ENCODE measurements around the gene SLAIN2.
A peak's percentile ranks its signal among the peaks of the same experiment; 100 is the strongest.

Gene SLAIN2

DNA sequence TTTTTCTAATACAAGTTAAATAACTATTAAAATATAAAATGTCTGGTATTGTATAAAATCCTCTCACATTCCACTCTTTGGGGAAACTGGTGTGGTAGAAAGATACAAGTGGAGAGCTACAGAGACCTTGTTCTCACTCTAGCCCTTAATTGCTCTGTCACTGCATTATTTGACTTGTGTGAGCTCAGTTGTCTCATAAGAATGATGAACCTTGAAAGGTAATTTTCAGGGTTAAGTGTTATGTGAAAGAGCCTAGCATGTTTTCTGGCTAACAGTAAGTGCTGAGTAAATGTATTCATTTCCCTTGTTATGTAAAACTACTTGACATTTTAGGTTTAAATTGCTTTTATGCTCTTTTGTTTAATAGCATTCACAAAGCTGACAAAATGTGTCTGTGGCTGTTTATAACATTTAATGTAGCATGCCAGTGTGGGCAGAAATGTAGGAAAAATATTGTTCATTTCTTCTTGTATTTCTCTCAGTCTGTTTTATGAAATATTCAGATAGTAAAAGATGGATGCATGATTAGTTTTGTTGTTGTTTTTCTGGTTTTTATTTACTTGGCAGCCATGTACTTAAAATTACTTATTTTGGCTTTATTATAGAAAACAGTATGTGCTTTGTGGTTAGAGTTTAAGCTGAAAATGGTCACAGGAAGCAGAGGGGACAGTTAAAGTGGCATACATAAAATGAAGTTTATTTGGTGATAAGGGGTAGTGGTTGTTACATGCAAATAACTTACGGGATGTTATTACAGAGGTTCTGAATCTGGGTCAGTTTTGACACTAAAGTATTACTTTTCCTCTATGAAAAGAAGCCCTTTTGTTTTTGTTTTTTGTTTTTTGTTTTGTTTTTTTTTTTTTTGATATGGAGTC is 29.2 kb downstream of the SLAIN2 start:
- Histone ChIP-seq H3K27me3 (ENCODE audit: control insufficient read depth in 1 of 2, insufficient read depth in 1 of 2, low read length in 2 of 2) (no peaks in the 10 kb centered on the region), H2BK15ac (ENCODE audit: low read depth, poor library complexity, severe bottlenecking) (no peak overlapping the region), H2BK5ac (ENCODE audit: low read depth, low read length, poor library complexity, severe bottlenecking) (no peak overlapping the region), H3K23ac (ENCODE audit: low read length in 2 of 2) (no peak overlapping the region), H4K91ac (ENCODE audit: low read length) (no peak overlapping the region), H3K9me3 (ENCODE audit: control insufficient read depth, low read length) (no peaks in the 10 kb centered on the region), H3K18ac (ENCODE audit: low read depth in 1 of 2, low read length in 2 of 2) (no peak overlapping the region), H2BK12ac (ENCODE audit: low read length in 2 of 2) (no peak overlapping the region), H4K8ac (ENCODE audit: low read length) (no peak overlapping the region), H2AFZ (ENCODE audit: low read depth, low read length) (no peak overlapping the region), H3K4me3 (ENCODE audit: insufficient read depth in 1 of 2, low read depth in 1 of 2, low read length in 2 of 2) (no peak overlapping the region), H3K14ac (ENCODE audit: low read length in 2 of 2) (no peak overlapping the region), H2AK5ac (ENCODE audit: low read length, severe bottlenecking) (no peak overlapping the region), H3K4me1 (ENCODE audit: control insufficient read depth, insufficient read depth, low read depth, low read length) (no peaks in the 10 kb centered on the region), H3K9ac (ENCODE audit: low read length) (no peak overlapping the region), H3K79me1 (replicated peaks; ENCODE audit: low read length, poor library complexity, severe bottlenecking) (peaks cover 11% of the 10 kb centered on the region), H3K27ac (ENCODE audit: low read length, poor library complexity, severe bottlenecking) (no peak overlapping the region), H3K4me2 (ENCODE audit: low read length, poor library complexity, severe bottlenecking) (no peak overlapping the region), H2BK120ac (ENCODE audit: low read depth, low read length) (no peak overlapping the region), H3K36me3 (ENCODE audit: control insufficient read depth in 1 of 2, insufficient read depth in 2 of 2, low read depth in 1 of 2, low read length in 2 of 2) (peaks cover 2 to 3% of the 10 kb centered on the region in 2 experiments), H3K4ac (ENCODE audit: low read depth in 1 of 2, low read length in 2 of 2) (no peak overlapping the region)
- DNase-seq: no peak
- WGBS: 100% methylated on average over 1 of the region's 1 CpG

DNA sequence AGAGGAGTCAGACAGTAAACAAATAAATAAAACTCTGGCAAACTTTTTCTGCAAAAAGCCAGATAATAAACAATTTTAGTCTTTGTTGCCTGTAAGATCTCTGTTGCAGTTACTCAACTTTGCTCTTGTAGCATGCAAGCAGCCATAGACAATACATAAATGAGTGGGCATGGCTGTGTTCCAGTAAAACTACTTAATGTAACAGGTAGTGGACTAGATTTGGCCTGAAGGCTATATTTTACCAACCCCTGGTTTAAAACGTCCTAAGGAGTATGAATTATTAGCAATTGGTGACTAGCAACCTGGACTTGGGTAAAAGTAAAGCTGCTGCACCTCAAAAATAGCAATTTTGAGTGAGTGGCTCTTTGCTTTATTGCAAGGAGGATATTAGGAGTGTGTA is 30.9 kb downstream of the SLAIN2 start:
- no peak overlapping the region for H3K27ac ChIP-seq (ENCODE audit: low read length, poor library complexity, severe bottlenecking)
- peaks cover 11% of the 10 kb centered on the region for H3K79me1 ChIP-seq (replicated peaks; ENCODE audit: low read length, poor library complexity, severe bottlenecking)
- no peak overlapping the region for H2BK15ac ChIP-seq (ENCODE audit: low read depth, poor library complexity, severe bottlenecking)
- H3K23ac ChIP-seq (ENCODE audit: low read length in 2 of 2): no peak overlapping the region
- no peak overlapping the region for H4K91ac ChIP-seq (ENCODE audit: low read length)
- H3K9ac ChIP-seq (ENCODE audit: low read length): no peak overlapping the region
- H3K14ac ChIP-seq (ENCODE audit: low read length in 2 of 2): no peak overlapping the region
- no peak overlapping the region for H3K4me2 ChIP-seq (ENCODE audit: low read length, poor library complexity, severe bottlenecking)
- no peak overlapping the region for H2AK5ac ChIP-seq (ENCODE audit: low read length, severe bottlenecking)
- H3K4me1 ChIP-seq (ENCODE audit: control insufficient read depth, insufficient read depth, low read depth, low read length): peaks cover 2% of the 10 kb centered on the region
- H4K8ac ChIP-seq (ENCODE audit: low read length): no peak overlapping the region
- no peak overlapping the region for H3K18ac ChIP-seq (ENCODE audit: low read depth in 1 of 2, low read length in 2 of 2)
- WGBS: 89% methylated on average over 1 of the region's 1 CpG
- no peaks in the 10 kb centered on the region for H3K9me3 ChIP-seq (ENCODE audit: control insufficient read depth, low read length)
- no peak for DNase-seq
- H3K4me3 ChIP-seq (ENCODE audit: insufficient read depth in 1 of 2, low read depth in 1 of 2, low read length in 2 of 2): no peak overlapping the region
- no peak overlapping the region for H2BK12ac ChIP-seq (ENCODE audit: low read length in 2 of 2)
- peaks cover 2 to 3% of the 10 kb centered on the region in 2 experiments for H3K36me3 ChIP-seq (ENCODE audit: control insufficient read depth in 1 of 2, insufficient read depth in 2 of 2, low read depth in 1 of 2, low read length in 2 of 2)
- H3K4ac ChIP-seq (ENCODE audit: low read depth in 1 of 2, low read length in 2 of 2): no peak overlapping the region
- no peak overlapping the region for H2BK120ac ChIP-seq (ENCODE audit: low read depth, low read length)
- no peak overlapping the region for H2AFZ ChIP-seq (ENCODE audit: low read depth, low read length)
- no peaks in the 10 kb centered on the region for H3K27me3 ChIP-seq (ENCODE audit: control insufficient read depth in 1 of 2, insufficient read depth in 1 of 2, low read length in 2 of 2)
- no peak overlapping the region for H2BK5ac ChIP-seq (ENCODE audit: low read depth, low read length, poor library complexity, severe bottlenecking)

DNA sequence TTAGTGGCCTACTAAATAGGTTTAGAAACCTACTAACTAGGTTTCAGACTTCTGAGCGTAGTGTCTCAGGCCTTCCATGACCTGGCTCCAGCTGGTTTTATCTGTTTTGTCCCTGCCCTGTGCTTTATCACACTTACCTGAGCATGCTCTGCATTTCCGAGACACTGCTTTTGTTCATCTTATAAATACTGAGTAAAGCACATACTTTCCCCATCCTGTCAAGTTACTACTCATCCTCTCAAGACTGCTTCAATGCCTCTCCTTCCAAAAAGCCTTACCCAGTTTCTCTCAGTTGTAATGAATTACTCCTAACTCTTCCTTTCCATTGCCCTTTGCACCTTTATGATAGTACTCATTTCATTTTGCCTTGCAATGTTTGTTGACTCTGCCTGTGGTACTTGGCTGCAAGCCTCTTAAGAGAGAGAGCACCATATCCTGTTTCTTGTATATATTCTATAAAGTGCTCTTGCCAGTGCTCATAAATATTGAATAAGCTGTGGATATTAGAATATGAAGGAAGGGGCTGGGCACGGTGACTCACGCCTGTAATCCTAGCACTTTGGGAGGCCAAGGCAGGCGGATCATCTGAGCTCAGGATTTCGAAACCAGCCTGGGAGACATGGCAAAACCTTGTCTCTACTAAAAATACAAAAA is 34.4 kb downstream of the SLAIN2 start:
- H3K27me3 ChIP-seq (ENCODE audit: control insufficient read depth in 1 of 2, insufficient read depth in 1 of 2, low read length in 2 of 2): no peaks in the 10 kb centered on the region
- H3K4me1 ChIP-seq (ENCODE audit: control insufficient read depth, insufficient read depth, low read depth, low read length): peaks cover 2% of the 10 kb centered on the region
- H2BK5ac ChIP-seq (ENCODE audit: low read depth, low read length, poor library complexity, severe bottlenecking): no peak overlapping the region
- H2BK15ac ChIP-seq (ENCODE audit: low read depth, poor library complexity, severe bottlenecking): no peak overlapping the region
- H3K36me3 ChIP-seq (ENCODE audit: control insufficient read depth in 1 of 2, insufficient read depth in 2 of 2, low read depth in 1 of 2, low read length in 2 of 2): peaks cover 2 to 30% of the 10 kb centered on the region in 2 experiments
- H4K91ac ChIP-seq (ENCODE audit: low read length): no peak overlapping the region
- H2BK120ac ChIP-seq (ENCODE audit: low read depth, low read length): no peak overlapping the region
- peak; percentile 89 for DNase-seq
- H3K9me3 ChIP-seq (ENCODE audit: control insufficient read depth, low read length): no peaks in the 10 kb centered on the region
- H2AK5ac ChIP-seq (ENCODE audit: low read length, severe bottlenecking): no peak overlapping the region
- no peak overlapping the region for H3K14ac ChIP-seq (ENCODE audit: low read length in 2 of 2)
- no peak overlapping the region for H2BK12ac ChIP-seq (ENCODE audit: low read length in 2 of 2)
- 28% methylated on average over 6 of the region's 6 CpGs for WGBS
- no peak overlapping the region for H3K23ac ChIP-seq (ENCODE audit: low read length in 2 of 2)
- H3K4ac ChIP-seq (ENCODE audit: low read depth in 1 of 2, low read length in 2 of 2): no peak overlapping the region
- no peak overlapping the region for H3K4me3 ChIP-seq (ENCODE audit: insufficient read depth in 1 of 2, low read depth in 1 of 2, low read length in 2 of 2)
- H2AFZ ChIP-seq (ENCODE audit: low read depth, low read length): no peak overlapping the region
- H4K8ac ChIP-seq (ENCODE audit: low read length): no peak overlapping the region
- H3K4me2 ChIP-seq (ENCODE audit: low read length, poor library complexity, severe bottlenecking): no peak overlapping the region
- peak overlapping the region; percentile 69 for H3K27ac ChIP-seq (ENCODE audit: low read length, poor library complexity, severe bottlenecking)
- peaks cover 10% of the 10 kb centered on the region for H3K79me1 ChIP-seq (replicated peaks; ENCODE audit: low read length, poor library complexity, severe bottlenecking)
- H3K18ac ChIP-seq (ENCODE audit: low read depth in 1 of 2, low read length in 2 of 2): peak overlapping the region in 1 of 2 experiments; percentile 40
- no peak overlapping the region for H3K9ac ChIP-seq (ENCODE audit: low read length)

DNA sequence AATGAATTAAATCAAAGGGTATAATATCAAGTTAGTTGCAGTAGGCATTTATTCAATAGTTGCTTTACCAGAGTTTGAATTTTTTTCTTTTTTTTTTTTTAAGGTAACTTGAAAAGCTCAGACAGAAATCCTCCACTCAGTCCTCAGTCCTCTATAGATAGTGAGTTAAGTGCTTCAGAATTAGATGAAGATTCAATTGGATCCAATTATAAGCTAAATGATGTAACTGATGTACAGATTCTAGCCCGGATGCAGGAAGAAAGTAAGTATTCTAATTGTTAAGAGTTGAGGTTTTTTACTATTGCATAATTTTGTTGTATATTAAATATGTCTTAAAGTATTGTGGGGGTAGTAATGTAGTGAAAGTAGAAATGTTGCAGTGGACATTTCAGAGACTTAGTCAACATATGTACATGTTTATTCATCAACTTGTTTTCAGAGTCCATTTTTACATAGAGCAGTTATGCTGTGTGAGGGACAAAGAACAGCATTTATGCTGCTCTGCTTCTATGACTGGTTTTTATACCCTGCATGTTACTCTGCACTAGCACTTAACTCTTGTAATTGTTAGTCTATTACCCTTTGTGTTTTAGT is 38.4 kb downstream of the SLAIN2 start:
- Histone ChIP-seq H2AFZ (ENCODE audit: low read depth, low read length) (no peak overlapping the region), H3K18ac (ENCODE audit: low read depth in 1 of 2, low read length in 2 of 2) (no peak overlapping the region)
- 82% methylated on average over 1 of the region's 1 CpG for WGBS

More for the DNA sequence above, 38.4 kb downstream of the SLAIN2 start:
- Histone ChIP-seq H3K4me2 (ENCODE audit: low read length, poor library complexity, severe bottlenecking) (no peak overlapping the region), H3K4me3 (ENCODE audit: insufficient read depth in 1 of 2, low read depth in 1 of 2, low read length in 2 of 2) (no peak overlapping the region), H3K79me1 (replicated peaks; ENCODE audit: low read length, poor library complexity, severe bottlenecking) (peaks cover 11% of the 10 kb centered on the region), H3K27ac (ENCODE audit: low read length, poor library complexity, severe bottlenecking) (no peak overlapping the region), H3K9me3 (ENCODE audit: control insufficient read depth, low read length) (no peaks in the 10 kb centered on the region), H3K4ac (ENCODE audit: low read depth in 1 of 2, low read length in 2 of 2) (no peak overlapping the region), H2BK12ac (ENCODE audit: low read length in 2 of 2) (no peak overlapping the region), H2AK5ac (ENCODE audit: low read length, severe bottlenecking) (no peak overlapping the region), H3K36me3 (ENCODE audit: control insufficient read depth in 1 of 2, insufficient read depth in 2 of 2, low read depth in 1 of 2, low read length in 2 of 2) (peaks cover 4 to 56% of the 10 kb centered on the region in 2 experiments), H3K14ac (ENCODE audit: low read length in 2 of 2) (no peak overlapping the region), H3K27me3 (ENCODE audit: control insufficient read depth in 1 of 2, insufficient read depth in 1 of 2, low read length in 2 of 2) (no peaks in the 10 kb centered on the region), H2BK5ac (ENCODE audit: low read depth, low read length, poor library complexity, severe bottlenecking) (no peak overlapping the region), H4K8ac (ENCODE audit: low read length) (no peak overlapping the region), H2BK120ac (ENCODE audit: low read depth, low read length) (no peak overlapping the region), H2BK15ac (ENCODE audit: low read depth, poor library complexity, severe bottlenecking) (no peak overlapping the region), H3K4me1 (ENCODE audit: control insufficient read depth, insufficient read depth, low read depth, low read length) (peaks cover 2% of the 10 kb centered on the region), H3K23ac (ENCODE audit: low read length in 2 of 2) (no peak overlapping the region), H4K91ac (ENCODE audit: low read length) (no peak overlapping the region), H3K9ac (ENCODE audit: low read length) (no peak overlapping the region)
- DNase-seq: no peak
